ENCODE measurements around the gene XRN2.

XRN2 gene, protein sequence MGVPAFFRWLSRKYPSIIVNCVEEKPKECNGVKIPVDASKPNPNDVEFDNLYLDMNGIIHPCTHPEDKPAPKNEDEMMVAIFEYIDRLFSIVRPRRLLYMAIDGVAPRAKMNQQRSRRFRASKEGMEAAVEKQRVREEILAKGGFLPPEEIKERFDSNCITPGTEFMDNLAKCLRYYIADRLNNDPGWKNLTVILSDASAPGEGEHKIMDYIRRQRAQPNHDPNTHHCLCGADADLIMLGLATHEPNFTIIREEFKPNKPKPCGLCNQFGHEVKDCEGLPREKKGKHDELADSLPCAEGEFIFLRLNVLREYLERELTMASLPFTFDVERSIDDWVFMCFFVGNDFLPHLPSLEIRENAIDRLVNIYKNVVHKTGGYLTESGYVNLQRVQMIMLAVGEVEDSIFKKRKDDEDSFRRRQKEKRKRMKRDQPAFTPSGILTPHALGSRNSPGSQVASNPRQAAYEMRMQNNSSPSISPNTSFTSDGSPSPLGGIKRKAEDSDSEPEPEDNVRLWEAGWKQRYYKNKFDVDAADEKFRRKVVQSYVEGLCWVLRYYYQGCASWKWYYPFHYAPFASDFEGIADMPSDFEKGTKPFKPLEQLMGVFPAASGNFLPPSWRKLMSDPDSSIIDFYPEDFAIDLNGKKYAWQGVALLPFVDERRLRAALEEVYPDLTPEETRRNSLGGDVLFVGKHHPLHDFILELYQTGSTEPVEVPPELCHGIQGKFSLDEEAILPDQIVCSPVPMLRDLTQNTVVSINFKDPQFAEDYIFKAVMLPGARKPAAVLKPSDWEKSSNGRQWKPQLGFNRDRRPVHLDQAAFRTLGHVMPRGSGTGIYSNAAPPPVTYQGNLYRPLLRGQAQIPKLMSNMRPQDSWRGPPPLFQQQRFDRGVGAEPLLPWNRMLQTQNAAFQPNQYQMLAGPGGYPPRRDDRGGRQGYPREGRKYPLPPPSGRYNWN

DNA sequence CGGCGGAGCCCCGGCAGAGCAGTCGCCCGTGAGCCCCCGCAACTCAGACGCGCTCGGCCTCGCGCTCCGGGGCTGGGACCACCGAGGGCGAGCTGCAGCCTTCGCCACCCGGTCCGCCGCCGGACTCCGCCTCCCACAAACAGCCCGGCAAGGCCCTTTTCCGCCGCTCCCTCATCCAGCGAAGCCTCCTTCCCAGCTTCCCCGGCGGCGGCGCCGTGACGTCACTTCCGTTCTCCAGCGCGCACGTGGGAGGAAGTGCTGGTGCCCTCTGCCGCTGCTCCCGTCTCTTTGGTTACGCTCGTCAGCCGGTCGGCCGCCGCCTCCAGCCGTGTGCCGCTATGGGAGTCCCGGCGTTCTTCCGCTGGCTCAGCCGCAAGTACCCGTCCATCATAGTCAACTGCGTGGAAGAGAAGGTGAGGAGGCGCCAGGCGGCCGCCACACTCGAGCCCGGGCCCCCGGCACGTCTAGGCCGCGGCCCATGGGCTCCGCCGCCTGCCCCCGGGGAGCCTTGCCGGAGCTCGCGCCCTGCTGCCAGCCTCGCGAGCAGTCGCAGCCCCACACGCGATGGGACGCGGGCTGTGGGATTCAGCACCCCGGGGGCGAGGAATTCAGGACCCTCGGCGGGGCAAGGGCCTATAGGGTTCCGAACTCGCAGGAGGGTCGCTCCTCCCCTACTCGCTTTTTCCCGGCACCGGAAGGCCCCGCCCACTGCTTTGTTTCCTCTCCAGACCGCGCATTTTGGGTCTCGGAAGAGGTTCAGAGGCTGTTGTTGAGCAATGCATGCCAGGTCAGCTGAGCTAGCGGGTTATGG, at the start of gene XRN2:
Gene XRN2, plus strand, starts transcription at position 271 of the 811 bp plus-strand sequence. Its CDS starts 68 bp downstream, at position 339.
- DNase-seq = peak; percentile 67

DNA sequence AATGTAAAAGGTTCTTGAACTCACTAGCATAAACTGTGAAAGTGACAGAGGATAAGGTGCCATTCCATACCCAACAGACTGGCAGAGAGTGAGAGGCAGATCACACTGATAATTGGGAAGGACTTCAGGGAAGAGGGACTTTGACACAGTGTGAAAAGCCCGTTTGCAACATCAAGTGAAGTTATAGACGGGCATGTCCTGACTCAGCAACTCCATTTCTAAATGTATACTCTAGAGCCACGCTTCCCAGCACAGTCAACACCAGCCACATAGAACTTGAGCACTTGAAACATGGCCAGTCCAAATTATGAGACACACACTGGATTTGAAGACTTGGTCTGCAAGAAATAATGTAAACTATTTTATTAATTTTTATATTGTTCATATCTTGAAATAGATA, 45.9 kb upstream of the XRN2 start:
- no peak for DNase-seq

DNA sequence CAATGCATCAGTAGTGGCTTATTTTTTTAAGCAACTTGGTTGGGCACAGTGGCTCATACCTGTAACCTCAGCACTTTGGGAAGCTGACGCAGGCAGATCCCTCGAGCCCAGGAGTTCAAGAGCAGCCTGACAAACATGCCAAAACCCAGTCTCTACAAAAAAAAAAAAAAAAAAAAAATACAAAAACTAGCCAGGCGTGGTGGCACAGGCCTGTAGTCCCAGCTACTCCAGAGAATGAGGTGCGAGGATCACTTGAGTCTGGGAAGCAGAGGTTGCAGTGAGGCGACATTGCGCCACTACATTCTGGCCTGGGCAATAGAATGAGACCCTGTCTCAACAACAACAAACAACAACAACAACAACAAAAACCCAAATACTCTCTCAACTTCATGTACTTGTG, 44.7 kb upstream of the XRN2 start:
- DNase-seq = no peak

DNA sequence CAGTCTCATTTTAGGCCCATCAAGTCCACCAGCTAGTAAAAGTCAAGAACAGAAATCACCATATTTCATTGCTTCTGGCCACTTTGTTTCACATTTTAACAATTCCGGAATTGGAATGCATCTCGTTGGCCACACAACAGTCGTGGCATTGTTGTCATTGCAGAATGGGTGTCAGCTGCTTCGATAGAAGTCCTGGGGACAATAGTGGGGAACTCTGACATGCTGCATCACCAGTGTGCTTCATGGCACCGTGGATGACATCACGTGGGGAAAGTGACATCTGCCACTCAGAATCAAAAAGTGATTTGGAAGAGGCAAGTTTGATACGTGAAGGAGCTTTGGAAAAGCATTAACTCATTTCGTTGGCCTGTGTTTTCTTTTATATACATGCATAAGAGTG, 43.8 kb upstream of the XRN2 start:
- DNase-seq = no peak

DNA sequence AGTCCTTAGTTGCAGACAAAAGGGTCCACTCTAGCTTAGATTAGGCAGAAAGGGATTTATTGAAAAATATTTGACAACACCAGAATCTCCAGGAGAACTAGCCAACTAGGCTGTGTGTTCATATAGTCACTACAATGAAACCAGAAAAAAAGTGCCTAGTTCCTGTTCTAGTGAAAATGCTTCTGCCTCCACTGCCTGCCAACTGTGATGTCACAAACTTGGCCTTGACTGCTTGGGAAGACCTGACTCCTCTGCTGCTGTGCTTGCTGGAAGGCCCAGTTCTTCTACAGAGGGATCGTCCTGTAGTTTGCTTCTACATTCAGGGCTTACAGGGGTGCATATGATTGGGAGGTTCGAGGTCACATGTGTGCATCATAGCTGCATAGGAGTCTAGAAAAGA, 40.3 kb upstream of the XRN2 start:
- no peak for DNase-seq

DNA sequence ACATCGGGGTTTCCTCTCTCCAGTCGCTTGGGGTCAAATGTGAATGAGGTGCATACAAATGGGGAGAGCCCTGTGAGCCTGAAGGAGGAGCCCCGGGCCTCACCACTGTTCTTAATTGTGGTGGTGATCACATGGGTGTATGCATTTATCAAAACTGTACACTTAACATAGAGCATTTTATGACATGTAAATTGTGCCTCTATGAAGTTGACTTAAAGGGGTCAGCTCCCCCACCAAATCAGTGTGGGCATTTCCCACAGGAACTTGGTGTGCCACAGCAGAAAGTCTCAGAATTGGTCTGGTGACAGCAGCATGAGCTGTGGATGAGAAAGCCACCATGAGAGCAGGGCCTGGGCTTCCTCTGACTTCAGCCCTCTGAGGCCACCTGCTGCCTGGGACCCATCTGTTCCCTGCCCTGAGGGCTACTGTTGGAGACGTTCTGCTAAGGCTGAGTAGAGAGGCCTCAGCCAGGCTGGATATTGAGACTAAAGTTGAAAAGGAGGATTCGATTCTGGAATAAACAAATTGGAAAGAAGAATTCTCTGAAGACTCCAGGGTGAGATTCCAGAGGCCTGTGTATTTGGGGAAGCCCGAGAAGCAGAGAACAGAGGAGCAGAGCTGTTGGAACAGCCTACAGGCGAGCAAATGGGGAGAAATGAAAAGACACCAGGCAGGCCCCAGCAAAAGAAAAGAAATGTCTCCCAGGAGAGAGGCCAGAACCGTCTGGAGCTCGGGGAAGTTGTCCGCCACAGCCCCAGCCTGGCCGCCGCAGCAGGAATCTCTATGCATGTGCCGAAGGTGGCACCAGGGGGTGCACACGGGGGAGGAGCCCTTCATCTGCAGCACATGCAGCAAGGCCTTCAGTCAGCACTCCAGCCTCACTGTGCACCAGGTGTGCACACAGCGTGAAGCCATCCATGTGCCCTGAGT, 37.6 kb upstream of the XRN2 start:
- DNase-seq = peak; percentile 70

DNA sequence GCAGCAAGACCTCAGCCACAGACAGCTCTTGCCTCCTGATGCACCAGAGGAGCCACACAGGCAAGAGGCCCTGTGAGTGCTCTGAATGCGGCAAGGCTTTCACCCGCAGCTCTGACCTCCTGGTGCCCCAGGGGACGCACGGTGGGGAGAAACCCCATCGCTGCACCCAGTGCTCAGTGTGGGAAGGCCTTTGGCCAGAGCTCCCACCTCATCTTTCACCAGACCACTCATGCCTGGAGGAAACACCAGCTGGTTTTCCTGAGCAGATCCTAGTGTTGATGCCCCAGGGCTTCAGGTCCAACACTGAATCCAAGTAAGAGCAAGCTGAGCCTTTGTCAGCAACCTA, 37.0 kb upstream of the XRN2 start:
- DNase-seq = no peak

DNA sequence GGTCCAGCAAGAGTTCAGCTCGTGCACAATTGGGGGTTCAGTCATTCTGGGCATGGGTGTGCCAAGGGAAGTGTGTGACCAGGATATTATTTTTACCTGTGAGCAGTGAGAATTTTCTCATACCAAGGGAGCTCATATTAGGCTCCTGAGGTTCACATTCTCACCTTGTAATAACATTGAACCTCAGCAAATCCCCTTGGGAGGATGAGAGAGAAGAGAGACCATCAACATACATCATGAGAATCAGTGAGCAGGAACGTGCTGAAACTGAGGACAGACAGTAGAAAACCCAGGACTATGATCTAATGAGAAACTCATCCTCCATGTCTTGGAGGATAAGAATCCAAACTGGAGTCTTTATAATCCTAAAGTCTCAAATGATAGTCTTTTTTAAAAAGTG, 33.4 kb upstream of the XRN2 start:
- no peak for DNase-seq

DNA sequence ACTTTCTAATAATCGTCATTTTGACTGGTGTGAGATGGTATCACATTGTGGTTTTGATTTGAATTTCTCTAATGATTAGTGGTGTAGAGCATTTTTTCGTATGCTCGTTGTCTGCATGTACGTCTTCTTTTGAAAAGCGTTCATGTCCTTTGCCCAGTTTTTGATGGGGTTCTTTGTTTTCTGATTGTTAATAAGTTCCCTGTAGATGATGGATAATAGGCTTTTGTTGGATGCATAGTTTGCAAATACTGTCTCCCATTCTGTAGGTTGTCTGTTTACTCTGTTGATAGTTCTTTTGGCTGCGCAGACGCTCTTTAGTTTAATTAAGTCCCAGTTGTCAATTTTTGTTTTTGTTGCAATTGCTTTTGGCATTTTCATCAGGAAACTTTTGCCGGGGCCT, 32.3 kb upstream of the XRN2 start:
- no peak for DNase-seq

DNA sequence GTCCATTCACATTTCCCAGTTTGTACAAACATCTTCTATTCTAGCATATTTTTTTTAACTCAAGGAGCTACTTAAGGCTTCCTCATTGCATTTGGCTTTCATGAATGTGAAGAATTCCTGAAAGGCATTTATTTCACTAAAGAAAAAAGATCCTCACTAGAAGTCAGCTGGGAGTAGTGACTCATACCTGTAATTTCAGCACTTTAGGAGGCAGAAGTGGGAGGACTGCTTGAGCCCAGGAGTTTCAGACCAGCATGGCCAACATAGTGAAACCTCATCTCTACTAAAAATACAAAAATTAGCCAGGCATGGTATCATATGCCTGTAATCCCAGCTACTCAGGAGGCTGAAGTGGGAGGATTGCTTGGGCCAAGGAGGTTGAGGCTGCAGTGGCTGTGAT, 30.9 kb upstream of the XRN2 start:
- DNase-seq = no peak

DNA sequence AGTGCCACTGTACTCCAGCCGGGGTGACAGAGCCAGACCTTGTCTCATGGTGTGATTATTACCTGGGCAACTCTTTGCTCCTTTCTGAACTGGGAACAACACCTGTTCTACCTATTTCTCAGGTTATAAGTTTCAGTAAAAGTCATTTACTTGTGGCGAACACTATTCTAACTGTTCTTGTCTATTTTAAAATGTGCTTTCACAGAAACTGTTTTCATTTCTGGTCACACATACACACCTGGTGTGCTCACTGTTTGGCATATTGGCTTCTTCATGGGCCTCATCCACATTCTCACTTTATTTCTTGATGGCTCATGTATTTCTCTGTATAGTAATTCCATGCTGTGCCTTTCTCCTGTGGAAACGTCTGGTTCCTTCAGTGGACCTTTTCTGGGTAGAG, 30.5 kb upstream of the XRN2 start:
- no peak for DNase-seq

DNA sequence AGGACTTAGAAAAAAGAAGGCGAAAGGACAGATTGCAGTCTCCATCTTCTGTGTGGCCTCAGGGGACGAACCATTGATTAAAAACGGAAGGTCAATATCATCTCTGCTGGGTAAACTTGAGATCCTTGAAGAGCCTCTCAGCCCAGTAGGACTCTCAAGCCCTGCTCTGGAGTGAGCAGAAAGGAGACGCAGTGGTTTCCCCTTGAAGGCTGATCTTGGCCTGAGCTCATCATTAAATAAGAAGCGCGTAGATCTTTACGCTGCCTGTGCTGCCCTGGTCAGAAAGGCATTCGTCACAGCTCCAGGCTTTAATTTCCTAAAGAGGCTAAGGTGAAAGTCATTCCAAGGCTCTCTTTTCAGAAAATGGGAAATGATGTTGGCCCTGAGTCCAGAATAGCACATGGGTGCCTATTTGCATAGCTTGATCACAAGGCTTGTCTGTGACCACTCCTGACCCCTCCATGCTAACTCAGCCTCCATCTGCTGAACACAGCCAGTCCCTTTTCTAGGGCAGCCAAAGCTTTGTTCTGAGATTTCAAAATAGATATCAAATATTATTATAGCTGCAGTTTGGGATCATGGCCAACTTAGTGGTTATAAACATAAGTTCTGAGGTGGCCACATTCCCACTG, 29.3 kb upstream of the XRN2 start:
- DNase-seq = no peak

DNA sequence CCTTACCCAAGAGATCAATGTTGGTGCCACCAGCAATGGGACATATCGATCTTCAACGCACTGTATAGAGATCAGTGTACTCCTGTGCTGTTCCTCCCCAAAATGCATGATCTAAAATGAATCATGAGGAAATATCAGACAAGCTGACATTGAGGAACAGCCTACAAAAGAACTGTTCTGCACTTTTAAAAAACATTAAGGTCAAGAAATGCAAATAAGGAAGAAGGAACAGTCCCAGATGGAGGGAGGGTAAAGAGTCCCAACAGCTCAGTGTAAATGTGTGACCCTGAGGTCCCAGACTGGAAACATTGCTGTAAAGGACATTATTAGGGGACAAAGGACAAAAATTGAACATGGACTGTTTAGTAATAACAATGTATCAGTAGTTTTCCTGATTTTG, 24.3 kb upstream of the XRN2 start:
- no peak for DNase-seq

DNA sequence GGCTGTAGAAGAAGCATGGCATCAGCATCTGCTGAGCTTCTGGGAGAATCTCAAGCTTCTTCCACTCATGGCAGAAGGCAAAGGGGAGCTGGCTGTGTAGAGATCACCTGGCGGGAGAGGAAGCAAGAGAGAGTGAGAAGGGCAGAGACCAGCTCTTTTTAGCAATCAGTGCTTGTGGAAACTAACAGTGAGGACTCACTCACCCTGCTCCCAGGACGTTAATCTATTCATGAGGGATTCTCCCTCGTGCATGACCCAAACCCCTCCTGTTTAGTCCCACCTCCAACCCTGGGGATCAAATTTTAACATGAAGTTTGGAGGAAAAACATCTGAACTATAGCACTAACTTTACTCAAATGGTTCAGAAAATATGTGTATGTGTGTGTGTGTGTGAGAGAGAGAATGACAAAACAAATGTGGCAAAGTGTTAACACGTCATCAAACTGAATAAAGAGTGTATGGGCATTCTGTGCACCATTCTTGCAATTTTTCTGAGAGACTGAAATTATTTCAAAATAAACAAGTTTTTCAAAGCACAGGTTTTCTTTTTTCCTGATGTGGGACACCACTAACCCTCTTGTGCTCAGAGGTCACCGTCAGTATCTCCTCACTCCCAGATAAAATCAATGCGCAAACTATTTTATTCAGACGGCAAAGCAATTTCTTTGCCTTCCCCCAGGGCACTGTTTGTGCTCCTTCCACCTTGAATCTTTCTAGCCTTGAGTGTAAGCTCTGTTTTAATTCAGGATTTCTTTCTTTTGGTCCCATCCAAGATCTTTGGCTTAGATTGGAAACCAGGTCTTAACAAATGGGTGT, 23.2 kb upstream of the XRN2 start:
- DNase-seq = no peak

DNA sequence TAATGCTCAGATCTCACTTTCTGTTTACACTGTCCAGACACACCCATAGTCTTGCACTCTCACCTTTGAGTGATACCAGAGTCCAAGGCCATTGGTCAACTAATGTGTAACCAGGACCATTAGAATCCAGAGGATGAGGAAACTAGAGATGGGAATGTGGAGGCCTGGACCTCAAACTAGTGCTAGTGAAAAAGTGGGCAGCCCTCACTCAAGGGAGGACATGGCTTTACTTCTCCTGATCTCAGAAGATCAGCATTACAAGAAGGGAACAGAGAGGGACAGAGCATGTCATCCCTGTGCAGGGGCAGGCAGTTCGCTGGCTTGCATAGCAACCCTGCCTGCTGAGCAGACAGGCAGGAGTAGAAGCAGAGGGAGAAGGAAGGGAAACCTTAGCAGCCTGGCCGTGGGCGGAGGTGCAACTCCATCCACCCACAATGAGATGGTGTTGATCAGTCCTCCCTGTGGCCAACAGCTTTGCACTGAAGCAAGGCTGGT, 22.6 kb upstream of the XRN2 start:
- no peak for DNase-seq

DNA sequence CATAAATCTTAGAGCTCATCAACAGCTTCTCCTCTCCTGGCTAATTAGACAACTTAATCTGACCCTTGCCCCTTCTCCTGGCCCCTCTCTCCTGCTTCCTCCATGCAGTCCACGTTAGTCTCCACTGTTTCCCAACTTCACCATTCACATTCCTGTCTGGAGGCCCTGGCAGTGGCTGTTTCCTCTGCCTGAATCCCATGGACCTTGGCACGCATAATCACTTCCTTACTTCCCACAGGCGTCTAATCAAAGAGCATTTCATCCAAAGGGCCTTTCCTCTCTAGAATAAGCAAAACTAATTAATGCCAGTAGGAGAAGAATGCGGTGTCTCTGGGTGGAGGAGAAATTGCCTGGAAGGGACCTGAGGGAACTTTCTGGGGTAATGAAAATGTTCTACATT, 16.4 kb upstream of the XRN2 start:
- no peak for DNase-seq

DNA sequence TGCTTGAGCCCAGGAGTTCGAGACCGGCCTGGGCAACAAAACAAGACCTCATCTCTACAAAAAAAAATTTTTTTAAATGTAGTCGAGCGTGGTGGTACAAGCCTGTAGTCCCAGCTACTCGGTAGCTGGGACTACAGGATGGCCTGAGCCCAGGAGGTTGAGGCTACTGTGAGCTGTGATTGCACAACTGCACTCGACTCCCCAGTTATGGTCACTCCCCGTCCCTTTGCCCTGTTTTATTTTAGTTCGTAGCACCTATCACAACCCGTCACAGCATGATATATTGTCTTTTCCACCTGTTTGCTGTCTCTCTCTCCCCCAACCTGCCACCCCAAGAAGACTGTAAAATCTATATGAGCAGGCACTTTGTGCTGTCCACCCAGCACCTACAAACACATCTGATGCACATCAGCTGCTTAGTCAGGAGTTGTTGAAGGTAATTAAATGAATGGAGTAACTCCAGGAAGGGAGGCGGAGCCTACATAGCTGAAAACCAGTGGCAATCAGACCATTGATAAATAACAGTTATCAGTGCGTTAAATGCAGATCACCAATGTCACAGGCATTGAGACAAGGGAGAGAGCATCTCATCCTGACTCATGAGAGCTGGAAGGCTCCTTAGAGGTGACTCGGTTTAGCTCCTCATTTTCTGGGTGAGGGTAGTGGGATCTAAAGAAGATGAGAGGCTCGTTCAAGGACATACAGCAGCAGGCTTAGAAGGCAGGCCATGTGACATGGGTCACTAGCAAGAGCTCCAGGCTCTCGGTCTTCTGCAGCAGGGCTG, 14.4 kb upstream of the XRN2 start:
- no peak for DNase-seq

DNA sequence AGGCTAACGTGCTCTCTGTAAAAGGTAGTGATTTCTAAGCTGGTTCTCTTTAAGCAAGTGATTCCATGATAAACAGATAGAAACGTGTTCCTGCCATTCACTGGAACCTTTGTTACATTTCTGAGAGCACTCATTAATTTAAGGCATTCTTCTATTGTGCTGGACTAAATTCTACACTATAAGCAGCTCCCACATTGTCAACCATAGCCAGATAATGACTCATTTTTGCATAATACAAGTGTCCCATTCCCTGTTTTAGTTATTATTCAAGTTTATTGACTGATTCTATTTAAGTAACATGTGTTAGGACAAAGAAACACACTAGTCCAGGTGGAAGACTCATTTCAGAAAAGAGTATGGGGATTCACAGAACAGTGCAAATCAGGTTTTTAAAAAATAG, 13.5 kb upstream of the XRN2 start:
- no peak for DNase-seq

DNA sequence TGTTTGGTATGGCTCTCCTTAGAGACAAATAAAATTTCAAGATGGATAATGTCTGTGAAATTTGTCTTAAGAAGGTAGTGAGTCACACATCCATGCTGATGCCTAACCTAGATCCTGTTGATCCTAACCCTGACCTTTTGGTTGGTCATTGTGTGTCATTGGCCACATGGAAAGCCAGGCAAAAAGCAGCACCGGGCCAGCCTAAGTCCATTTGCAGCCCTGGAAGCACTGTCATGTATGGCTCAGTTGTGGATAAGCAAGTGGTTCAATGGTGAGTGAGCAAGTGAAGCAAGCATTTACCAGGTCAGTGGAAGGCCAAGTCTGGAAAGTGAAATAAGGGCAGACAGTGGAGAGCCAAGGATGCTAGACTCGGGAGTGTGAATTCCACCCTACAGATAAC, 12.1 kb upstream of the XRN2 start:
- DNase-seq = no peak

DNA sequence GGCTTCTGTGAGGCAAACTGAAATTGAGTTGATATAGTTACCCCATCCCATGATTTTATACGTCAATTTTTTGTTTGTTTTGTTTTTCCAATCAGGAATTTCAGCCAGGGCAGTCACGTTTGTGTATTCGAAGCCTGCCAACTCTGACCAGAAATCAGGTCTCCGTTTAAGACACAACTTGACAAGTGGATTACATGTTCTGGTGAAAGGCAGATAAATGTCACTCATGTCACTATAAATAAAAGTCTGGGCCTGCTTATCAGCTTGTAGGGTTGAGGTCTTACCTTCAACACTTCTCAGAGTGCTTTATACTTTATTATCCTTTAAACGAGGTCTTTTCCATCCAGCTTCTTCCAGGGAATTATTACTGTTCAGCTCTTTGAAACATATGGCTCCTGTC, 8.4 kb upstream of the XRN2 start:
- DNase-seq = no peak

All from NCI-H1417 treated with DMSO at 0.1 percent for 48 hours (cell line).